DND-41 (cell line): ENCODE measurements around the gene CPEB1.

Experiments
- EZH2 ChIP-seq: IDR thresholded peaks from 3 replicates; pipeline ENCODE4 v1.6.1; 2012; ENCODE audit warnings: borderline replicate concordance, low read depth, mild to moderate bottlenecking, moderate library complexity, low read length, inconsistent platforms; ENCODE audit not compliant: severe bottlenecking
- TF ChIP-seq, protein P1 (sequence below): IDR thresholded peaks from 2 replicates; pipeline ENCODE4 v1.5.1; 2012; ENCODE audit warnings: borderline replicate concordance, low read length, moderate library complexity, mild to moderate bottlenecking; ENCODE audit not compliant: poor library complexity, severe bottlenecking; ENCODE audit errors: extremely low read depth

DNA sequence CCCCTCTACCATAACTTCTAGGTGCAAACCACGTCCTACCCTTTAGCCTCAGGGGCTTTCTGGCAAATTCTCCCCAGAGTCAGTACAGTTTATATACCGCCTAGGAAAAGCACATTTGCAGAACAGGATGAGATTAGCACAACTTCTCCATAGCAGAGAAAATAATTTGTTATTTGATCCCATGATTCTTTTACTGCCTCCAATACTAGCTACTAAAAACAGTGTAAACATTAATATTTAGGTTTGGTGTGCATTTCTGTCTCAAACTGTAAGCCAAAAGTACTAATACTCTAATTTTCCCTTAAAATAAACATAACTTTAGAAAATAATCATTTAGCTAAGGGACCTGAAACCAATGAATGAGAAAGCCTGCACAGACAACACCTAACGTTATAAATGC is 4.5 kb downstream of the CPEB1 start:
- TF ChIP-seq EZH2: no peak
- TF ChIP-seq, protein P1, sequence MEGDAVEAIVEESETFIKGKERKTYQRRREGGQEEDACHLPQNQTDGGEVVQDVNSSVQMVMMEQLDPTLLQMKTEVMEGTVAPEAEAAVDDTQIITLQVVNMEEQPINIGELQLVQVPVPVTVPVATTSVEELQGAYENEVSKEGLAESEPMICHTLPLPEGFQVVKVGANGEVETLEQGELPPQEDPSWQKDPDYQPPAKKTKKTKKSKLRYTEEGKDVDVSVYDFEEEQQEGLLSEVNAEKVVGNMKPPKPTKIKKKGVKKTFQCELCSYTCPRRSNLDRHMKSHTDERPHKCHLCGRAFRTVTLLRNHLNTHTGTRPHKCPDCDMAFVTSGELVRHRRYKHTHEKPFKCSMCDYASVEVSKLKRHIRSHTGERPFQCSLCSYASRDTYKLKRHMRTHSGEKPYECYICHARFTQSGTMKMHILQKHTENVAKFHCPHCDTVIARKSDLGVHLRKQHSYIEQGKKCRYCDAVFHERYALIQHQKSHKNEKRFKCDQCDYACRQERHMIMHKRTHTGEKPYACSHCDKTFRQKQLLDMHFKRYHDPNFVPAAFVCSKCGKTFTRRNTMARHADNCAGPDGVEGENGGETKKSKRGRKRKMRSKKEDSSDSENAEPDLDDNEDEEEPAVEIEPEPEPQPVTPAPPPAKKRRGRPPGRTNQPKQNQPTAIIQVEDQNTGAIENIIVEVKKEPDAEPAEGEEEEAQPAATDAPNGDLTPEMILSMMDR: no peak
